GM12878 (cell line): ENCODE measurements around the gene APBA1. TPM values are rescaled to one million over a fixed set of nuclear protein-coding genes. Genes with fewer than 3 reads are reported as not detected.

Experiments
- ATAC-seq: fragments of 200-7000 bp; cut with Tn5 transposase; 3 replicates; pipeline ENCODE4 v1.9.1; 2020; ENCODE audit warnings: mild to moderate bottlenecking, moderate library complexity
- BruUV-seq: library from RNA; stranded (reverse); fragments of 400-500 nt; replicated peaks from 2 replicates; lab custom pipeline; 2021; lab: Mats Ljungman, UMichigan
- CTCF ChIA-PET: fragments of 300-600 bp; sonication (Branson Sonifier 250); formaldehyde crosslinking; extraction: SDS; loops from one replicate; lab custom pipeline; 2021; ENCODE audit warnings: inconsistent platforms; lab: Yijun Ruan, JAX
- POLR2A ChIA-PET: fragments of 350-600 bp; formaldehyde crosslinking; extraction: SDS; loops from one replicate; lab custom pipeline; 2021; ENCODE audit warnings: inconsistent platforms; lab: Charles Lee
- RAD21 ChIA-PET: fragments of 300-600 bp; sonication (Branson Sonifier 250); formaldehyde crosslinking; loops from one replicate; lab custom pipeline; 2023; ENCODE audit warnings: antibody characterized with exemption; ENCODE audit not compliant: unreplicated experiment; lab: Charles Lee
- SMC1A ChIA-PET: fragments of 300-600 bp; sonication (Branson Sonifier 250); formaldehyde crosslinking; loops from one replicate; lab custom pipeline; 2023; ENCODE audit not compliant: unreplicated experiment, uncharacterized antibody; lab: Charles Lee
- DNase-seq: peaks from one replicate; pipeline ENCODE4 v3.0.0-alpha.2; 2011; ENCODE audit warnings: low read depth, low spot score
- FAIRE-seq: peaks from 3 replicates; lab custom pipeline; 2011; peaks lifted over from hg19 to GRCh38; lab: Jason Lieb, UNC
- H2AFZ ChIP-seq: 2 replicates; pipeline ENCODE4 v1.6.0; 2011; ENCODE audit warnings: low read depth, low read length, control low read depth; ENCODE audit not compliant: control insufficient read depth
- H3K27ac ChIP-seq: 2 replicates; pipeline ENCODE4 v1.5.1; 2011; ENCODE audit warnings: control low read depth; ENCODE audit not compliant: control insufficient read depth, insufficient read depth
- H3K27me3 ChIP-seq, 2 experiments: replicated peaks in 1 of 2; 2 replicates each; pipeline versions ENCODE4 v1.6.0 to v1.6.1; 2011; ENCODE audit warnings: low read length in 1 of 2; ENCODE audit not compliant: control insufficient read depth in 2 of 2, insufficient read depth in 2 of 2
- H3K36me3 ChIP-seq, 2 experiments: 2 replicates each; pipeline ENCODE4 v1.5.1; 2011; ENCODE audit warnings: low read length in 1 of 2; ENCODE audit not compliant: control insufficient read depth in 2 of 2, insufficient read depth in 2 of 2
- H3K4me1 ChIP-seq: 2 replicates; pipeline ENCODE4 v1.6.1; 2011; ENCODE audit warnings: mild to moderate bottlenecking, low read length, moderate library complexity, mixed read lengths; ENCODE audit not compliant: control insufficient read depth, insufficient read depth
- H3K4me2 ChIP-seq: 2 replicates; pipeline ENCODE4 v1.6.0; 2011; ENCODE audit warnings: control low read depth; ENCODE audit not compliant: control insufficient read depth, insufficient read depth
- H3K4me3 ChIP-seq: fragments of 200-600 bp; sonication (generic); 2 replicates; pipeline ENCODE4 v1.5.1; 2016
- H3K79me2 ChIP-seq: 2 replicates; pipeline ENCODE4 v1.6.0; 2011; ENCODE audit warnings: low read length; ENCODE audit not compliant: control insufficient read depth, insufficient read depth
- H3K9ac ChIP-seq: 2 replicates; pipeline ENCODE4 v1.8.0; 2011; ENCODE audit warnings: low read length, control low read depth, mixed read lengths; ENCODE audit not compliant: control insufficient read depth, insufficient read depth
- H3K9me3 ChIP-seq: replicated peaks from 3 replicates; pipeline ENCODE4 v1.5.1; 2011; ENCODE audit warnings: mild to moderate bottlenecking, low read length; ENCODE audit not compliant: control insufficient read depth, insufficient read depth
- H4K20me1 ChIP-seq: 2 replicates; pipeline ENCODE4 v1.6.0; 2011; ENCODE audit not compliant: control insufficient read depth, insufficient read depth
- ATF7 ChIP-seq: fragments of 450-650 bp; IDR thresholded peaks from 2 replicates; pipeline ENCODE4 v1.6.1; 2016; ENCODE audit warnings: low read depth, mild to moderate bottlenecking
- CBX3 ChIP-seq: fragments of 200-600 bp; sonication (generic); IDR thresholded peaks from 2 replicates; pipeline ENCODE4 v1.6.1; 2016; ENCODE audit warnings: low read depth, borderline replicate concordance
- EGR1 ChIP-seq, 2 experiments: IDR thresholded peaks; 1 replicate in 1 of 2; 2 replicates in 1 of 2; pipeline ENCODE4 v1.6.1; 2011 to 2012; ENCODE audit warnings: low read depth in 2 of 2, low read length in 2 of 2, borderline replicate concordance in 1 of 2, mild to moderate bottlenecking in 1 of 2, moderate library complexity in 1 of 2
- FOXK2 ChIP-seq: fragments of 450-650 bp; IDR thresholded peaks from 2 replicates; pipeline ENCODE4 v1.6.1; 2017; ENCODE audit warnings: mild to moderate bottlenecking, moderate library complexity
- HSF1 ChIP-seq: fragments of 150-350 bp; IDR thresholded peaks from 2 replicates; pipeline ENCODE4 v1.6.1; 2014; ENCODE audit warnings: mild to moderate bottlenecking, low read depth, low read length
- KDM1A ChIP-seq: fragments of 200-600 bp; sonication (generic); IDR thresholded peaks from 2 replicates; pipeline ENCODE4 v1.6.1; 2016; ENCODE audit warnings: borderline replicate concordance
- LARP7 ChIP-seq: fragments of 450-650 bp; IDR thresholded peaks from 2 replicates; pipeline ENCODE4 v1.6.1; 2017; ENCODE audit warnings: mild to moderate bottlenecking
- MEF2B ChIP-seq: fragments of 450-650 bp; IDR thresholded peaks from 2 replicates; pipeline ENCODE4 v1.6.1; 2018; ENCODE audit warnings: mild to moderate bottlenecking, moderate library complexity; ENCODE audit not compliant: partially characterized antibody, poor library complexity, severe bottlenecking
- RUNX3 ChIP-seq: IDR thresholded peaks from 2 replicates; pipeline ENCODE4 v1.6.1; 2012; ENCODE audit warnings: low read length, inconsistent platforms
- SMAD5 ChIP-seq: IDR thresholded peaks from 2 replicates; pipeline ENCODE4 v1.6.1; 2016; ENCODE audit warnings: antibody characterized with exemption, low read depth
- SRF ChIP-seq, 2 experiments: IDR thresholded peaks; 2 replicates each; pipeline ENCODE4 v1.6.1; 2011; ENCODE audit warnings: low read depth in 2 of 2, low read length in 2 of 2, mild to moderate bottlenecking in 1 of 2, moderate library complexity in 1 of 2
- STAT3 ChIP-seq: IDR thresholded peaks from 2 replicates; pipeline ENCODE4 v1.6.1; 2011; ENCODE audit warnings: low read depth, low read length, improper control_type of control experiment
- ZBTB4 ChIP-seq: fragments of 450-650 bp; formaldehyde crosslinking; IDR thresholded peaks from 2 replicates; pipeline ENCODE4 v1.4.0; 2022; ENCODE audit warnings: mild to moderate bottlenecking, moderate library complexity
- ZNF384 ChIP-seq: IDR thresholded peaks from 2 replicates; pipeline ENCODE4 v1.6.1; 2012; ENCODE audit warnings: low read depth, mild to moderate bottlenecking, low read length, improper control_type of control experiment, borderline replicate concordance
- WGBS: methylation state at CpG from one replicate; pipeline ENCODE4 v1.1.6; 2016; ENCODE audit warnings: low lambda C conversion rate; ENCODE audit not compliant: insufficient replicate concordance, insufficient coverage; ENCODE audit errors: missing lambda C conversion rate; 5-methylcytosine and 5-hydroxymethylcytosine counted together
- in situ Hi-C: fragments of 300-500 bp; cut with MboI; formaldehyde crosslinking; loops from 9 replicates; pipeline ENCODE4 v1.14.3; 2018; ENCODE audit warnings: mixed read lengths
- intact Hi-C: fragments of 100-400 bp; cut with micrococcal nuclease; formaldehyde crosslinking; loops from one replicate; pipeline ENCODE4 v1.14.2; 2022; ENCODE audit not compliant: unreplicated experiment
- polyA plus RNA-seq, 11 experiments: library from polyadenylated mRNA; depleted of rRNA in 4 of 11; unstranded in 6 of 11; stranded (reverse) in 5 of 11; fragments of >200 nt; fragmentation: Nextera tagmentation in 4 of 11; fragmentation: Illumina TruSeq in 1 of 11; extraction: Ambion mirVana in 4 of 11; extraction: Trizol in 1 of 11; gene quantifications; 1 replicate in 1 of 11; 2 replicates in 10 of 11; pipeline versions ENCODE4 v1.2.1 to v1.2.3, GENCODE V29; 2011 to 2016; ENCODE audit warnings: inconsistent platforms in 2 of 11, missing spikeins in 2 of 11, low read depth in 1 of 11
- total RNA-seq, 4 experiments: library from RNA; depleted of rRNA in 3 of 4; stranded (reverse); fragments of >200 nt in 3 of 4; fragmentation: Illumina TruSeq in 1 of 4; extraction: Trizol in 1 of 4; gene quantifications; 2 replicates each; pipeline versions ENCODE4 v1.2.1 to v1.2.3, GENCODE V29; 2013 to 2021

APBA1 gene
- total and polyA plus RNA-seq, 10 of the 15 experiments (the other 5 are each of a cell fraction or from before 2014, with no cell fraction given), result 0.01 to 1.3 (median 0.05) TPM; not detected in 7

- Histone ChIP-seq H2AFZ (no peak overlapping the region), H3K79me2 (no peaks in the 10 kb centered on the region), H3K27ac (no peak overlapping the region), H3K9me3 (no peaks in the 10 kb centered on the region), H3K4me2 (no peak overlapping the region), H3K9ac (no peak overlapping the region), H3K27me3 (no peaks in the 10 kb centered on the region; a peak in 1 of 4 replicates), H3K4me3 (no peak overlapping the region), H3K4me1 (no peaks in the 10 kb centered on the region), H3K36me3 (no peaks in the 10 kb centered on the region), H4K20me1 (no peaks in the 10 kb centered on the region)
- TF ChIP-seq LARP7, result no peak
- TF ChIP-seq SRF (IDR thresholded peaks at IDR 0.05; ENCODE audit: low read depth in 2 of 2, low read length in 2 of 2), result no peak
- no peak for TF ChIP-seq HSF1
- TF ChIP-seq EGR1 (IDR thresholded peaks at IDR 0.05; ENCODE audit: borderline replicate concordance in 1 of 2, low read depth in 2 of 2, low read length in 2 of 2), result no peak
- TF ChIP-seq ZBTB4 (CRISPR knock-in tag), result no peak
- TF ChIP-seq SMAD5, result no peak
- no peak for TF ChIP-seq ATF7
- TF ChIP-seq FOXK2, result no peak
- no peak for TF ChIP-seq RUNX3
- TF ChIP-seq STAT3, result no peak
- no peak for TF ChIP-seq ZNF384
- no peak for TF ChIP-seq MEF2B
- no peak for TF ChIP-seq CBX3
- no peak for TF ChIP-seq KDM1A
- WGBS, result 26% methylated on average over 6 of the region's 6 CpGs
- intact Hi-C loops (no loop called here), in situ Hi-C loops (no loop called here)
- no peak for DNase-seq
- ChIA-PET RAD21 (no interaction called here), CTCF (no interaction called here), SMC1A (no interaction called here), POLR2A (no interaction called here)
- no peak for FAIRE-seq
- no peak for ATAC-seq
- BruUV-seq, result no TSS peak
These were observed 278.7 kb downstream of the APBA1 start for GRCh38 chr9:69393425-69393824.
